NCI-H345 (cell line): ENCODE measurements around the gene MYPN.

ENCODE experiments used
- DNase-seq: peaks from one replicate; lab custom pipeline; 2025; lab: John Stamatoyannopoulos, UW

The MYPN gene

DNA sequence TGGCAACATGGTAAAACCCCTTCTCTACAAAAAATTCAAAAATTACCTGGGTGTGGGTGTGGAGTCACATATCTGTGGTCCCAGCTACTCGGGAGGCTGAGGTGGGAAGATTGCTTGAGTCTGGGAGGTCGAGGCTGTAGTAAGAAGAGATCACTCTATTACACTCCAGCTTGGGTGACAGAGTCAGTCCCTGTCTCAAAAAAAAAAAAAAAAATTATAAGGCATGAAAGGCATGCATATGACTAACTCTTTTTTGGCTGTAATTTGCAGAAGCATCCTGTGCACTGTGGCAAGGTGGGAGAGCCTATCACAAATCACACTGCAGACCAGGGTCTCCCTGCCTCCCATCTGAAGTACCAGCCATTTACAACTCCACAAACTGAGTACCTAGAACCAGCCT is 14.1 kb upstream of the MYPN start:
- no peak for DNase-seq

DNA sequence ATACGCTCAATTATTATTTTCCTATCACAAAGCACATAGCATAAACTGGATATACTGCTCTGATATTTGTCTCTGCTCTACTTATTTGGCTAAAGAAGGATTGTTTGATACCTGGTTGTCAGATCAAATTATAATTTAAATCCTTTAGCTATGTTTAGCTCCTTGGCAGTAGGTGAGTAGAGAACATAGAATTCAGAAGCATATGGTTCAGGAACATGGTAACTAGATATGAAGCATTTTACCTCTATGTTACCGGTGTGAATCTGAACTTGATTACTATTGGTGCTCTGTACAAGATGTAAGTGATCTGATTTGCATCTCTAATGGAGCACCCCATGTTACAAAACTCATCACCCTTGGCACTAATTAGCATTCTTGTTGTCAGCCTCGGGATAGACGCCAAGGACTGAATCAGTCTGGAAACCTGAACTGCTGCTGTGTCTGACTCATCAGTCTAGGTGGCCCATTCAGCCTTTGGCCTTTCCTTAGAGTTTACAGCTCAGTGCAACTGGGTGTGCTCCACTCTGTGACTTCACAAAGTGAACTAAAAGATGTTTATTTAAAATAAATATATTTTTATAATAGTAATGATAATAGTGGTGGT is 12.3 kb upstream of the MYPN start:
- no peak for DNase-seq

- DNase-seq: no peak
Observed at GRCh38 chr10:68099736-68100135, 9.6 kb upstream of the MYPN start.

DNA sequence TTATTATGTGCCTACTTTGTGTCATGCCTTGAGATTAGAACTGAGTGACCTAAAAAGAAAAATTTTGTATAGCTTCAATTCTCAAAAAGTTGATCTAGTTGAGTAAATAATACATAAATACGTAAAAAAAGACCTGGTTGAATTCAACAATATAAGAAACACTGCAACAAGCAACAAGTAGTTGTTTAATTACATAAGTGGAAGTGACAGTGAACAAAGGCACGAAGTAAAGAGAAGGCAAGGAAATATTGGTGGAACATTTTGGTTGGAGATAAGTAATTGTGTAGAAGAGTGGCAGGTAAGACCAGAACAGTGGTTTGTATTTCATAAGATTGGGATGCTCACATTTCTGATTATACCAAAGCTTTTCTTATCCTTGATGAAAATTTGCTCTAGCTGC is 8.2 kb upstream of the MYPN start:
- no peak for DNase-seq

GRCh38 chr10:68103261-68103878 is 5.9 kb upstream of the MYPN start:
- no peak for DNase-seq

- DNase-seq: no peak
Observed at GRCh38 chr10:68103901-68104300, 5.4 kb upstream of the MYPN start.

DNA sequence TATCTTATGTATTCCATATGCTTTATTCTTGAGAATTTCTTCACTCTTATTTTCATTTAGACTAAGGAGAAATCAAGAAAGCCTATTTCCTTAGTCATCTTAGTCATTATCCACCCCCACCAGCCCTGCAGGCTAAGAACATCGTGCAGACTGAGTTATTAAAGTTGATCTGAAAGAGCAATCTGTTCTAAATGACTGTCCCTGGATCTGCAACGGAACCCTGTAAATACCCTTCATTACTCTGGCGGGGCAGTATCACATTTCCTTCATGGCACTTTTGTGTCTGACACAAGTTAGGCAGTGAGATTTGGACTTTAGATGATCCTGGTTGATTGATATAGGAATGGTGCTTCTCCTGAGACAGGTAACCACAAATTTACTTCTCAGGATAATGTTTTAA is 3.5 kb upstream of the MYPN start:
- no peak for DNase-seq

GRCh38 chr10:68106656-68107055 is 2.6 kb upstream of the MYPN start:
- DNase-seq: no peak

- DNase-seq: no peak
Observed at GRCh38 chr10:68107651-68108050, 1.6 kb upstream of the MYPN start.

- no peak for DNase-seq
Observed at GRCh38 chr10:68108051-68108450, 1.2 kb upstream of the MYPN start.

DNA sequence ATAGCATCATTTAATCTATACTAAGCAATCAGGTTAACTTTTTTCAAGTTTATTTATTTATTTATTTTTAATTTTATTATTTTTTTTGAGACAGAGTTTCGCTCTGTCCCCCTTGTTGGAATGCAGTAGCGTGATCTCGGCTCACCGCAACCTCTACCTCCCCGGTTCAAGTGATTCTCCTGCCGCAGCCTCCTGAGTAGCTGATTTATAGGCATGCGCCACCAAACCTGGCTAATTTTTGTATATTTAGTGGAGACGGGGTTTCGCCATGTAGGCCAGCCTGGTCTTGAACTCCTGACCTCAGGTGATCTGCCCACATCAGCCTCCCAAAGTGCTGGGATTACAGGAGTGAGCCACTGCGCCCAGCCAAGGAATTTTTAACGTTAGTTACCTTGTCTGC is 635 bp upstream of the MYPN start:
- DNase-seq: no peak

DNA sequence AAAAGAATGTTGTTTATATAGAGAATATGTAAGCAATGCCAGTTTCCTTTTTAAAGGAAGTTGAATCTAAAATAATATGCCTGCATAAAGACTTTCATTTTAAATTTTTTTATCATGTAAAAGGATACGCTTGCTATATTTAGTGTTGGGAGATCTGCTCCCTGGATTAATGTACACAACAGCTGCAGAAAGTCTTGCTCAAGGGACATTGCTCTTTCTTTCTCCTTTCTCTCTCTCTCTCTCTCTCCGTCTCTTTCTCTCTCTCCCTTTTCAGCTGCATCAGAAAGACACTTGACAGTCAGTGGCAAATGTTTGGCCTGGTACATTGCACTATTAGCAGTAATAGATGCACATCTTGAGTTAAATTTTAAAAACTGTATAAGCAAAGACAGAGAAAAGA is 739 bp downstream of the MYPN start:
- DNase-seq: no peak

DNA sequence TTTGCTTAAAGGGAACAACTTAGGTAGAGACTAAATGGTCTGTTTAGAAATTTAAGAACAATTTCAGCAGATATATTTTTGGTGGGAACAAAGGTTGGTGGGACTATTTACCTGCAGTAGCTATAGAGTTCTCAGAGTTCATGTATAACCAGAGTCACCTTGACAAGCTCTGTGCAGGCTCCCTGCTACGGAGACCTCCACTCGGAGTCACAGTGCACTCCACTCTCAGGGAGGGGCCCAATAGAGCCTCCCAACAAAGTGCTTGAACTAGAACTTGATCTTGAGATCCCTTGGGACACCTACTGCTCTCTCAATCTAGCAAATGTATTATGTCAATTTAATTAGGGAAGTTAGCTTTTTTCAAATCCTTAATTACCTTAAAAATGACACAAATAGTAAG is 2.3 kb downstream of the MYPN start:
- no peak for DNase-seq

DNA sequence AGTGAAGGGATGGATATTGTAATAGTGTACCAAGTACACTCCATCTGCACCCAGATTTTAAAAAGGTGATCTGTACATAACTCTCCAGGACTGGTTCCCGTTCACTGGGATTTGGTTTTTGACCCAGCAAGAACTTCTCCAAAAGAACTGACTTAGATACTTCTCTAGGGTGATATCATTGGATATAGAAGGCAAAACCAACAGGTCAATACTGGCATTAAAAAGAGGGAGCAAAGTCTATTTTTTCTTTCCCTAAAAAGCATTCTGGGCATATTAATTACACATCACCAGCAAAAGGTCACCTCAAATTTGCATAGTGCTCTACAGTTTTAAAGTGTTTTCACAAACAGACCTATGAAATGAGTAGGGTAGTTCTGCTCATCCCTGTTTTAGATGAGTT is 3.5 kb downstream of the MYPN start:
- no peak for DNase-seq

DNA sequence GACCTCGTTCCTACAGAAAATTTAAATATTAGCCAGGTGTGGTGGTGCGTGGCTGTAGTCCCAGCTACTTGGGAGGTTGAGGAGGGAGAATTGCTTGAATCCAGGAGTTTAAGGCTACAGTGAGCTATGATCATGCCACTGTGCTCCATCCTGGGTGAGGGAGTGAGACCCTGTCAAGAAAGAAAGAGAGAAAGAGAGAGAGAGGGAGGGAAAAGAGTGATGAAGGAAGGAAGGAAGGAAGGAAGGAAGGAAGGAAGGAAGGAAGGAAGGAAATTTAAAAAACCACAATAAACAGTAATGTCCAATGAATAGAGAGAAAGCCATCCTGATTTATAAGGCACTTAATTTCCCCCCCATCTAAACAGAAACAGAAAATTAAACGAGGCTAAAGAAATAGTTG is 9.4 kb downstream of the MYPN start:
- no peak for DNase-seq

- DNase-seq: no peak
Observed at GRCh38 chr10:68121020-68121743, 11.9 kb downstream of the MYPN start.

- DNase-seq: no peak
Observed at GRCh38 chr10:68121852-68122251, 12.6 kb downstream of the MYPN start.

GRCh38 chr10:68124718-68125117 is 15.4 kb downstream of the MYPN start:
- no peak for DNase-seq

GRCh38 chr10:68125772-68126171 is 16.5 kb downstream of the MYPN start:
- DNase-seq: no peak

DNA sequence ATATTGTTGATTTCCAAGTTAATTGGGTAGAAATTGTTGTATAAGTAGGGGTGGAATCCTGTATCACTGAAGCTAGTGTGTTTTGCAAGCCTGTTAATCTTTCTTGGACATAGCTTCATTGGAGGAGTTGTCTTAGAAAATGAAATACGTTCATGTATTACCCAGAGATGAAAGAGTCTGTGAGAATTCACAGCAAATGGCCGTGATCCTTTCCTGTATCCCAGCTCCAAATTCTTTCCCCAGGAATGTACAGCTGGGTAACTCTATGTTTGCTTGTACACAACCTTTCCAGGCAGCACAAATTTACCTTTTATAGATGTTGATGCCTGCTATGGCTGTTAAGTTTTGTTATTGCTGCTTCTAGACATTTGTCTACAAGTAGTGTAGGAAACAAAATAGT is 18.7 kb downstream of the MYPN start:
- no peak for DNase-seq

DNA sequence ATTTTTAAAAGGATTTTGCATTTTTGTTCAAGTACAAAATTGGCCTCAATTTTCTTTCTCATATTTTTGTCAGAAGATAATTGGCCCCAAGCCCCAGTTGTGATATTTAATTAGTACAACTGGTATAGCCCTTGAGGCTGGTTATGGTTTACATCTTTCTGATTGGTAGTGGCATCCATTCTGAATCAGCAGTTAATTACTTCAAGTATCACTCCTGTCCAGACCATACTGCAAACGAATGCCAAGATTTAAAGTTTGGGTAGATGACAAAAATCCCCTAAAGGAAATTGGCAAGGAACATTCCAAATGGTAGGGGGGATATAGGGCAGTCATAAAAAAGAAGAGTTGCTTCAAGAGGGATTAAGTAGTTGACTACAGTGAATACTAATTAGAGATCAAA is 23.1 kb downstream of the MYPN start:
- no peak for DNase-seq

- DNase-seq: no peak
Observed at GRCh38 chr10:68133523-68133922, 24.2 kb downstream of the MYPN start.

- DNase-seq: no peak
Observed at GRCh38 chr10:68135362-68135761, 26.1 kb downstream of the MYPN start.
